GM20431 (cell line): ENCODE results near the gene MYOM1.

ENCODE experiments used
- in situ Hi-C: fragments of 300-500 bp; cut with MseI, MboI; formaldehyde crosslinking; loops from one replicate; pipeline ENCODE4 v1.15.0; 2020; ENCODE audit warnings: low sequenced_read_pairs; ENCODE audit not compliant: unreplicated experiment

MYOM1 gene

GRCh38 chr18:3129053-3129864 lies 90.5 kb downstream of the MYOM1 start:
- in situ Hi-C loops = loop anchor here (25.0 kb wide), 1 partner anchor 108 kb away; the partner anchor contains the start of gene MYL12A

- in situ Hi-C loops = loop anchor here (25.0 kb wide), 1 partner anchor 111 kb away; the partner anchor contains the start of gene MYL12A
These were observed 93.2 kb downstream of the MYOM1 start for GRCh38 chr18:3126457-3127097.

GRCh38 chr18:3124822-3125221 lies 94.9 kb downstream of the MYOM1 start:
- in situ Hi-C loops = loop anchor here (25.0 kb wide), 1 partner anchor 112 kb away; the partner anchor contains the start of gene MYL12A

- in situ Hi-C loops = no loop called here
These were observed 96.9 kb downstream of the MYOM1 start for GRCh38 chr18:3122851-3123250.

- in situ Hi-C loops = no loop called here
These were observed 98.5 kb downstream of the MYOM1 start for GRCh38 chr18:3121259-3121658.

- in situ Hi-C loops = no loop called here
These were observed 99.4 kb downstream of the MYOM1 start for GRCh38 chr18:3120356-3120755.

- in situ Hi-C loops = no loop called here
These were observed 100.1 kb downstream of the MYOM1 start for GRCh38 chr18:3119401-3120341.

- in situ Hi-C loops = no loop called here
These were observed 101.4 kb downstream of the MYOM1 start for GRCh38 chr18:3118195-3119010.

- in situ Hi-C loops = no loop called here
These were observed 102.1 kb downstream of the MYOM1 start for GRCh38 chr18:3117493-3118192.

- in situ Hi-C loops = no loop called here
These were observed 104.2 kb downstream of the MYOM1 start for GRCh38 chr18:3115447-3116030.

- in situ Hi-C loops = no loop called here
These were observed 105.3 kb downstream of the MYOM1 start for GRCh38 chr18:3114451-3114850.

GRCh38 chr18:3114026-3114425 lies 105.7 kb downstream of the MYOM1 start:
- in situ Hi-C loops = no loop called here

GRCh38 chr18:3111523-3112240 lies 108.1 kb downstream of the MYOM1 start:
- in situ Hi-C loops = no loop called here

GRCh38 chr18:3110034-3110752 lies 109.6 kb downstream of the MYOM1 start:
- in situ Hi-C loops = no loop called here

GRCh38 chr18:3107740-3108151 lies 112.0 kb downstream of the MYOM1 start:
- in situ Hi-C loops = no loop called here

- in situ Hi-C loops = no loop called here
These were observed 115.3 kb downstream of the MYOM1 start for GRCh38 chr18:3104190-3105054.
